Panc1 (cell line): ENCODE results near the gene NFKB1. TPM values are rescaled to one million over a fixed set of nuclear protein-coding genes. Genes with fewer than 3 reads are reported as not detected.

Experiments
- ATAC-seq: fragments of 200-7000 bp; cut with Tn5 transposase; 2 replicates; pipeline ENCODE4 v1.9.1; 2020; ENCODE audit warnings: mild to moderate bottlenecking, moderate library complexity
- BruUV-seq: library from RNA; stranded (reverse); fragments of 400-500 nt; replicated peaks from 2 replicates; lab custom pipeline; 2021; lab: Mats Ljungman, UMichigan
- CTCF ChIA-PET: fragments of 300-600 bp; sonication (Branson Sonifier 250); formaldehyde crosslinking; loops from one replicate; lab custom pipeline; 2022; ENCODE audit warnings: antibody characterized with exemption; lab: Charles Lee
- POLR2A ChIA-PET: fragments of 300-600 bp; sonication (Branson Sonifier 250); formaldehyde crosslinking; loops from one replicate; lab custom pipeline; 2022; ENCODE audit warnings: antibody characterized with exemption; lab: Charles Lee
- DNase-seq: peaks from one replicate; pipeline ENCODE4 v3.0.0-alpha.2; 2010; ENCODE audit warnings: low read depth, low spot score
- H3K27ac ChIP-seq: 2 replicates; pipeline ENCODE4 v1.5.1; 2011; ENCODE audit warnings: mild to moderate bottlenecking, low read length, inconsistent platforms
- H3K27me3 ChIP-seq: fragments of 200-500 bp; sonication (Bioruptor generic); 2 replicates; pipeline ENCODE4 v1.6.0; 2014; ENCODE audit warnings: low read length, inconsistent platforms; ENCODE audit not compliant: control insufficient read depth, insufficient read depth
- H3K36me3 ChIP-seq: fragments of 200-500 bp; sonication (Bioruptor generic); 2 replicates; pipeline ENCODE4 v1.5.1; 2014; ENCODE audit warnings: inconsistent platforms, mild to moderate bottlenecking, low read length, moderate library complexity; ENCODE audit not compliant: control insufficient read depth, insufficient read depth
- H3K4me1 ChIP-seq: 2 replicates; pipeline ENCODE4 v1.5.1; 2011; ENCODE audit warnings: inconsistent platforms, mild to moderate bottlenecking, low read length, moderate library complexity; ENCODE audit not compliant: control insufficient read depth, insufficient read depth
- H3K4me3 ChIP-seq, 2 experiments: 2 replicates each; pipeline ENCODE4 v1.5.1; 2011 to 2012; ENCODE audit warnings: low read depth in 2 of 2, low read length in 2 of 2, mild to moderate bottlenecking in 2 of 2, inconsistent platforms in 1 of 2, moderate library complexity in 1 of 2
- H3K9me3 ChIP-seq: fragments of 200-500 bp; sonication (Bioruptor generic); 2 replicates; pipeline ENCODE4 v1.5.1; 2014; ENCODE audit warnings: low read depth, mild to moderate bottlenecking, inconsistent platforms, low read length, moderate library complexity; ENCODE audit not compliant: control insufficient read depth, insufficient read depth
- CTCF ChIP-seq: fragments of 450-650 bp; IDR thresholded peaks from 2 replicates; pipeline ENCODE4 v1.5.1; 2017; ENCODE audit warnings: mild to moderate bottlenecking
- POLR2AphosphoS5 ChIP-seq: IDR thresholded peaks from 2 replicates; pipeline ENCODE4 v1.6.1; 2012; ENCODE audit warnings: mild to moderate bottlenecking, low read depth, low read length, moderate library complexity
- REST ChIP-seq, 2 experiments: IDR thresholded peaks; 2 replicates each; pipeline ENCODE4 v1.6.1; 2011 to 2012; ENCODE audit warnings: low read depth in 2 of 2, control low read depth in 1 of 2, low read length in 1 of 2, mild to moderate bottlenecking in 1 of 2, moderate library complexity in 1 of 2; ENCODE audit not compliant: insufficient read depth in 1 of 2
- SIN3A ChIP-seq: IDR thresholded peaks from 2 replicates; pipeline ENCODE4 v1.6.1; 2012; ENCODE audit warnings: low read depth, mild to moderate bottlenecking, low read length, moderate library complexity, borderline replicate concordance; ENCODE audit not compliant: insufficient read depth
- TCF7L2 ChIP-seq: IDR thresholded peaks from 2 replicates; pipeline ENCODE4 v1.6.1; 2011; ENCODE audit warnings: mild to moderate bottlenecking, low read depth, low read length, inconsistent platforms
- in situ Hi-C: cut with HindIII; loops from 2 replicates; pipeline ENCODE4 v1.10.0; 2016; ENCODE audit warnings: low sequenced_read_pairs, low pct_unique_long_range_greater_than_20kb
- intact Hi-C: fragments of 100-400 bp; cut with micrococcal nuclease; formaldehyde crosslinking; loops from one replicate; pipeline ENCODE4 v1.10.0; 2022; ENCODE audit not compliant: unreplicated experiment
- total RNA-seq: library from RNA; stranded (reverse); gene quantifications from one replicate; pipeline ENCODE4 v1.2.1, GENCODE V29; 2021; ENCODE audit not compliant: unreplicated experiment

Gene NFKB1
- total RNA-seq, 1 experiment from 2014 or later = 29.0 TPM

- Histone ChIP-seq H3K27ac (no peak overlapping the region), H3K36me3 (no peaks in the 10 kb centered on the region), H3K4me1 (no peaks in the 10 kb centered on the region), H3K4me3 (no peak overlapping the region), H3K9me3 (no peaks in the 10 kb centered on the region), H3K27me3 (peaks cover 2% of the 10 kb centered on the region)
- CTCF ChIA-PET = interaction anchor here (0.6 kb wide), 1 partner anchor 11 kb away, joined by 4 read pairs; no protein-coding TSS in a partner anchor
- ATAC-seq (no peak), DNase-seq (no peak)
- intact Hi-C loops = no loop called here
- no TSS peak for BruUV-seq
- in situ Hi-C loops = no loop called here
- POLR2A ChIA-PET = no interaction called here
- TF ChIP-seq CTCF (no peak), SIN3A (no peak), REST (IDR thresholded peaks at IDR 0.05; ENCODE audit: insufficient read depth in 1 of 2, low read depth in 2 of 2, low read length in 1 of 2) (no peak), POLR2AphosphoS5 (no peak)
These were observed 34.9 kb upstream of the NFKB1 start for GRCh38 chr4:102466298-102466697.

GRCh38 chr4:102469806-102470205 is 31.4 kb upstream of the NFKB1 start:
- Histone ChIP-seq H3K27me3 (peaks cover 2% of the 10 kb centered on the region), H3K4me3 (no peak overlapping the region), H3K9me3 (no peaks in the 10 kb centered on the region), H3K4me1 (no peaks in the 10 kb centered on the region), H3K36me3 (no peaks in the 10 kb centered on the region), H3K27ac (no peak overlapping the region)
- intact Hi-C loops (no loop called here), in situ Hi-C loops (no loop called here)
- TF ChIP-seq REST (IDR thresholded peaks at IDR 0.05; ENCODE audit: insufficient read depth in 1 of 2, low read depth in 2 of 2, low read length in 1 of 2) = no peak
- no peak for TF ChIP-seq TCF7L2
- no peak for TF ChIP-seq SIN3A
- TF ChIP-seq POLR2AphosphoS5 = no peak
- TF ChIP-seq CTCF = no peak
- no TSS peak for BruUV-seq
- CTCF ChIA-PET = no interaction called here
- POLR2A ChIA-PET = no interaction called here
- DNase-seq (no peak), ATAC-seq (no peak)
